GM19238 (cell line): Measurements from ENCODE around the gene TPCN1.
A peak's percentile ranks its signal among the peaks of the same experiment; 100 is the strongest.
"Not testable (repeated sequence)": the region's sequence is repeated elsewhere in the genome, so short reads cannot be mapped to it uniquely, and the experiment has no call there.

ENCODE experiments used
- DNase-seq: peaks from one replicate; pipeline ENCODE4 v3.0.0; 2011; ENCODE audit warnings: low spot score; ENCODE audit not compliant: insufficient read length

The TPCN1 gene

GRCh38 chr12:113196582-113196981, 24.7 kb upstream of the TPCN1 start:
- DNase-seq, result no peak

- DNase-seq, result peak; percentile 87
These were observed 24.3 kb upstream of the TPCN1 start for GRCh38 chr12:113196990-113197389.

GRCh38 chr12:113197518-113198077, 23.7 kb upstream of the TPCN1 start:
- no peak for DNase-seq

- DNase-seq, result no peak
These were observed 23.0 kb upstream of the TPCN1 start for GRCh38 chr12:113198296-113198695.

GRCh38 chr12:113200021-113200797, 21.1 kb upstream of the TPCN1 start:
- DNase-seq, result no peak

- no peak for DNase-seq
These were observed 19.8 kb upstream of the TPCN1 start for GRCh38 chr12:113201187-113202177.

- no peak for DNase-seq
These were observed 18.8 kb upstream of the TPCN1 start for GRCh38 chr12:113202300-113203075.

GRCh38 chr12:113203852-113204760, 17.2 kb upstream of the TPCN1 start:
- no peak for DNase-seq

- no peak for DNase-seq
These were observed 16.5 kb upstream of the TPCN1 start for GRCh38 chr12:113204804-113205203.

GRCh38 chr12:113206802-113207201, 14.5 kb upstream of the TPCN1 start:
- DNase-seq, result not testable (repeated sequence)

GRCh38 chr12:113207613-113208040, 13.6 kb upstream of the TPCN1 start:
- no peak for DNase-seq

- peak; percentile 58 for DNase-seq
These were observed 13.0 kb upstream of the TPCN1 start for GRCh38 chr12:113208041-113208934.

- DNase-seq, result no peak
These were observed 10.1 kb upstream of the TPCN1 start for GRCh38 chr12:113211160-113211559.

- no peak for DNase-seq
These were observed 6.3 kb upstream of the TPCN1 start for GRCh38 chr12:113214895-113215400.

- no peak for DNase-seq
These were observed 5.2 kb upstream of the TPCN1 start for GRCh38 chr12:113216027-113216426.

GRCh38 chr12:113220593-113221180, 577 bp upstream of the TPCN1 start:
- no peak for DNase-seq

GRCh38 chr12:113221997-113222729, 899 bp downstream of the TPCN1 start:
- no peak for DNase-seq
